ENCODE data around the gene CLEC4F.
"Not testable (repeated sequence)": the region's sequence is repeated elsewhere in the genome, so short reads cannot be mapped to it uniquely, and the experiment has no call there.

CLEC4F gene

GRCh38 chr2:70806013-70806412 is 14.4 kb downstream of the CLEC4F start:
- no peak for DNase-seq (ENCODE audit: low spot score)
- in situ Hi-C loops (cut with MboI; ENCODE audit: low pct_unique_long_range_greater_than_20kb, low sequenced_read_pairs, unreplicated experiment): no loop called here
- TF ChIP-seq, protein P1, sequence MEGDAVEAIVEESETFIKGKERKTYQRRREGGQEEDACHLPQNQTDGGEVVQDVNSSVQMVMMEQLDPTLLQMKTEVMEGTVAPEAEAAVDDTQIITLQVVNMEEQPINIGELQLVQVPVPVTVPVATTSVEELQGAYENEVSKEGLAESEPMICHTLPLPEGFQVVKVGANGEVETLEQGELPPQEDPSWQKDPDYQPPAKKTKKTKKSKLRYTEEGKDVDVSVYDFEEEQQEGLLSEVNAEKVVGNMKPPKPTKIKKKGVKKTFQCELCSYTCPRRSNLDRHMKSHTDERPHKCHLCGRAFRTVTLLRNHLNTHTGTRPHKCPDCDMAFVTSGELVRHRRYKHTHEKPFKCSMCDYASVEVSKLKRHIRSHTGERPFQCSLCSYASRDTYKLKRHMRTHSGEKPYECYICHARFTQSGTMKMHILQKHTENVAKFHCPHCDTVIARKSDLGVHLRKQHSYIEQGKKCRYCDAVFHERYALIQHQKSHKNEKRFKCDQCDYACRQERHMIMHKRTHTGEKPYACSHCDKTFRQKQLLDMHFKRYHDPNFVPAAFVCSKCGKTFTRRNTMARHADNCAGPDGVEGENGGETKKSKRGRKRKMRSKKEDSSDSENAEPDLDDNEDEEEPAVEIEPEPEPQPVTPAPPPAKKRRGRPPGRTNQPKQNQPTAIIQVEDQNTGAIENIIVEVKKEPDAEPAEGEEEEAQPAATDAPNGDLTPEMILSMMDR (IDR thresholded peaks at IDR 0.05; ENCODE audit: extremely low read depth, insufficient read depth, missing control alignments): no peak

DNA sequence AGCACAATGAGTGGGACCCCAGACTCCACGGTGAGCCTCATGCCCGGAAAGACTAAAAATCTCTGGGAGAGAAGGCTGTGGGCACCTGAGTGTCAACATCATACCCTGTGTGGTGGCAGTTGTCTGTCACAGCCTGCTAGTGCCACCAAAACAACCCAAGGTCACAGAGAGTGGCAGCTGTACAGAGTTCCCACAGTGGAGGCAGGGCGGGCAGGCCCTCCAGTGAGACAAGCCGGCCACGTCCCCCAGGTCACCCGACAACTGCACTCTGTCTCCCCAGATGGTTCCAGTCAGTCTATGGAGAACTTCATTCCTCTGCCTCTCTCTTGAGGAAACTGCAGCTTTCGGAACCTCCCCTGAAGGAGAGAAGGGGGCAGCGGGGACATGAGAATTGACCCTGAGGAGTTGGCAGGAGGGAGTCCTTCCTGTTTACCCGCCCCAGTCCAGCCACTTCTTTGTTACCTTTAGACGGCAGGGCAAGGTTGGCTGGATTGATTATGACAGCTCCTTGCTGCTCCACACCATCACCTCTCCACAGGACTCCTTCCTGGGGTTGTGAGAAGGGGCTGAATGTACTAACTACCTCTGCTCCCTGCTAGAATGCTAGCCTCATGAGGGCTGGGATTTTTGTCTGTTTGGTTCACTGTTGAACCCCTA is 18.7 kb downstream of the CLEC4F start:
- in situ Hi-C loops (cut with MboI; ENCODE audit: low pct_unique_long_range_greater_than_20kb, low sequenced_read_pairs, unreplicated experiment): no loop called here
- TF ChIP-seq, protein P1 (IDR thresholded peaks at IDR 0.05; ENCODE audit: extremely low read depth, insufficient read depth, missing control alignments): no peak
- no peak for DNase-seq (ENCODE audit: low spot score)

- TF ChIP-seq, protein P1 (IDR thresholded peaks at IDR 0.05; ENCODE audit: extremely low read depth, insufficient read depth, missing control alignments): no peak
- DNase-seq (ENCODE audit: low spot score): no peak
- in situ Hi-C loops (cut with MboI; ENCODE audit: low pct_unique_long_range_greater_than_20kb, low sequenced_read_pairs, unreplicated experiment): no loop called here
Measured at GRCh38 chr2:70799706-70800105, 20.7 kb downstream of the CLEC4F start.

DNA sequence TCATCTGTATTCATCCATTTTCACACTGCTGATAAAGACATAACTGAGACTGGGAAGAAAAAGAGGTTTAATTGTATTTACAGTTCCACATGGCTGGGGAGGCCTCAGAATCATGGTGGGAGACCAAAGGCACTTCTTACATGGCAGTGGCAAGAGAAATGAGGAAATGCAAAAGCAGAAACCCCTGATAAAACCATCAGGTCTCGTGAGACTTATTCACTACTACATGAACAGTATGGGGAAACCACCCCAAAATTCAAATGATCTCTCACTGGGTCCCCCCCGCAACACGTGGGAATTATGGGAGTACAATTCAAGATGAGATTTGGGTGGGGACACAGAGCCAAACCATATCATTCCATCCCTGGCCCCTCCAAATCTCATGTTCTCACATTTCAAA is 22.4 kb downstream of the CLEC4F start:
- in situ Hi-C loops (cut with MboI; ENCODE audit: low pct_unique_long_range_greater_than_20kb, low sequenced_read_pairs, unreplicated experiment); DNase-seq (ENCODE audit: low spot score): not testable (repeated sequence)

GRCh38 chr2:70797506-70797905 is 22.9 kb downstream of the CLEC4F start:
- in situ Hi-C loops (cut with MboI; ENCODE audit: low pct_unique_long_range_greater_than_20kb, low sequenced_read_pairs, unreplicated experiment): no loop called here
- TF ChIP-seq, protein P1 (IDR thresholded peaks at IDR 0.05; ENCODE audit: extremely low read depth, insufficient read depth, missing control alignments): no peak
- DNase-seq (ENCODE audit: low spot score): no peak

- TF ChIP-seq, protein P1 (IDR thresholded peaks at IDR 0.05; ENCODE audit: extremely low read depth, insufficient read depth, missing control alignments): no peak
- no peak for DNase-seq (ENCODE audit: low spot score)
- in situ Hi-C loops (cut with MboI; ENCODE audit: low pct_unique_long_range_greater_than_20kb, low sequenced_read_pairs, unreplicated experiment): no loop called here
Measured at GRCh38 chr2:70796262-70796661, 24.1 kb downstream of the CLEC4F start.

GRCh38 chr2:70795164-70795995 is 25.0 kb downstream of the CLEC4F start:
- no peak for DNase-seq (ENCODE audit: low spot score)
- TF ChIP-seq, protein P1 (IDR thresholded peaks at IDR 0.05; ENCODE audit: extremely low read depth, insufficient read depth, missing control alignments): no peak
- in situ Hi-C loops (cut with MboI; ENCODE audit: low pct_unique_long_range_greater_than_20kb, low sequenced_read_pairs, unreplicated experiment): no loop called here
